ENCODE results near the gene TSPAN18.

DNA sequence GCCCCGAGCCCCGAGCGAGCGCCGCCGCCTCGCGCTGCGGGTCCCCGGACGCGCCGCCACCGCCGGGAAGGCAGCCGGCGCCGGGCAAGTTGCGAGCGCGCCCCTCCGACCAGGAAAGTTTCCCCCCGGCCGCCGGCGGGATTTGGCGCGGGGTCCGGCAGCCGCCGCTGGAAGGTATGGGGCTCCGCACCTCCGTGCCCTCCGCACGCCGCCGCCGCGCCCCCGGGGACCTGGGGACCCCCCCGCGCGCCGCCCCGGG is 281 bp downstream of the TSPAN18 start:
- TF ChIP-seq EZH2phosphoT487 (IDR thresholded peaks at IDR 0.05; ENCODE audit: low read depth, severe bottlenecking, unreplicated experiment) = no peak
- TF ChIP-seq, protein P1, sequence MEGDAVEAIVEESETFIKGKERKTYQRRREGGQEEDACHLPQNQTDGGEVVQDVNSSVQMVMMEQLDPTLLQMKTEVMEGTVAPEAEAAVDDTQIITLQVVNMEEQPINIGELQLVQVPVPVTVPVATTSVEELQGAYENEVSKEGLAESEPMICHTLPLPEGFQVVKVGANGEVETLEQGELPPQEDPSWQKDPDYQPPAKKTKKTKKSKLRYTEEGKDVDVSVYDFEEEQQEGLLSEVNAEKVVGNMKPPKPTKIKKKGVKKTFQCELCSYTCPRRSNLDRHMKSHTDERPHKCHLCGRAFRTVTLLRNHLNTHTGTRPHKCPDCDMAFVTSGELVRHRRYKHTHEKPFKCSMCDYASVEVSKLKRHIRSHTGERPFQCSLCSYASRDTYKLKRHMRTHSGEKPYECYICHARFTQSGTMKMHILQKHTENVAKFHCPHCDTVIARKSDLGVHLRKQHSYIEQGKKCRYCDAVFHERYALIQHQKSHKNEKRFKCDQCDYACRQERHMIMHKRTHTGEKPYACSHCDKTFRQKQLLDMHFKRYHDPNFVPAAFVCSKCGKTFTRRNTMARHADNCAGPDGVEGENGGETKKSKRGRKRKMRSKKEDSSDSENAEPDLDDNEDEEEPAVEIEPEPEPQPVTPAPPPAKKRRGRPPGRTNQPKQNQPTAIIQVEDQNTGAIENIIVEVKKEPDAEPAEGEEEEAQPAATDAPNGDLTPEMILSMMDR (IDR thresholded peaks at IDR 0.05; ENCODE audit: poor library complexity) = no peak
